SK-N-SH (cell line): ENCODE data around the gene MRPS22. TPM values are rescaled to one million over a fixed set of nuclear protein-coding genes. Genes with fewer than 3 reads are reported as not detected.
"Not testable (repeated sequence)": the region's sequence is repeated elsewhere in the genome, so short reads cannot be mapped to it uniquely, and the experiment has no call there.

ENCODE experiments used
- CTCF ChIA-PET: fragments of 300-600, 350-600 bp; formaldehyde crosslinking; extraction: SDS; loops from one replicate; lab custom pipeline; 2021; lab: Yijun Ruan, JAX
- POLR2A ChIA-PET: fragments of 350-600 bp; sonication (Branson Sonifier 250); formaldehyde crosslinking; extraction: SDS; loops from one replicate; lab custom pipeline; 2020; ENCODE audit warnings: antibody characterized with exemption, inconsistent platforms; lab: Yijun Ruan, JAX
- DNase-seq: peaks from one replicate; pipeline ENCODE4 v3.0.0; 2012
- H2AFZ ChIP-seq: fragments of 200-600 bp; sonication (generic); 2 replicates; pipeline ENCODE4 v1.8.1; 2016; ENCODE audit warnings: antibody characterized with exemption, mild to moderate bottlenecking, low read depth
- H3F3A ChIP-seq: fragments of 200-600 bp; sonication (generic); replicated peaks from 2 replicates; pipeline ENCODE3; 2016; ENCODE audit warnings: antibody characterized with exemption, mild to moderate bottlenecking; ENCODE audit not compliant: insufficient read depth
- H3K27ac ChIP-seq, 2 experiments: fragments of 200-500 bp in 1 of 2; fragments of 200-600 bp in 1 of 2; sonication (Bioruptor generic) in 1 of 2; sonication (generic), shearing (Covaris generic) in 1 of 2; 2 replicates each; pipeline versions ENCODE4 v1.5.1 to v1.6.1; 2014 to 2016; ENCODE audit warnings: low read depth in 2 of 2, inconsistent platforms in 1 of 2, low read length in 1 of 2, mild to moderate bottlenecking in 1 of 2, mixed read lengths in 1 of 2
- H3K27me3 ChIP-seq: fragments of 200-600 bp; sonication (generic), shearing (Covaris generic); 2 replicates; pipeline ENCODE4 v1.6.1; 2016; ENCODE audit warnings: mixed run types; ENCODE audit not compliant: insufficient read depth
- H3K36me3 ChIP-seq, 2 experiments: fragments of 200-500 bp in 1 of 2; fragments of 200-600 bp in 1 of 2; sonication (Bioruptor generic) in 1 of 2; sonication (generic) in 1 of 2; replicated peaks in 1 of 2; 2 replicates each; pipeline versions ENCODE3 to v1.5.1; 2014 to 2016; ENCODE audit warnings: low read length in 1 of 2, mild to moderate bottlenecking in 1 of 2; ENCODE audit not compliant: insufficient read depth in 2 of 2, control insufficient read depth in 1 of 2
- H3K4me1 ChIP-seq, 2 experiments: fragments of 200-500 bp in 1 of 2; fragments of 200-600 bp in 1 of 2; sonication (Bioruptor generic) in 1 of 2; sonication (generic), shearing (Covaris generic) in 1 of 2; 2 replicates each; pipeline versions ENCODE4 v1.5.1 to v1.6.1; 2014 to 2016; ENCODE audit warnings: low read depth in 1 of 2, low read length in 1 of 2, mixed run types in 1 of 2; ENCODE audit not compliant: insufficient read depth in 2 of 2, control insufficient read depth in 1 of 2
- H3K4me2 ChIP-seq: fragments of 200-600 bp; sonication (generic), shearing (Covaris generic); 2 replicates; pipeline ENCODE4 v1.6.1; 2017; ENCODE audit warnings: mixed run types
- H3K4me3 ChIP-seq, 2 experiments: fragments of 200-500 bp in 1 of 2; fragments of 200-600 bp in 1 of 2; sonication (Bioruptor generic) in 1 of 2; sonication (generic), shearing (Covaris generic) in 1 of 2; 2 replicates each; pipeline versions ENCODE4 v1.5.1 to v1.8.1; 2014 to 2016; ENCODE audit warnings: low read depth in 2 of 2, inconsistent platforms in 1 of 2, low read length in 1 of 2, mild to moderate bottlenecking in 1 of 2, mixed read lengths in 1 of 2, moderate library complexity in 1 of 2
- H3K79me2 ChIP-seq: fragments of 200-600 bp; sonication (generic); 2 replicates; pipeline ENCODE4 v1.8.1; 2017; ENCODE audit warnings: mild to moderate bottlenecking; ENCODE audit not compliant: insufficient read depth
- H3K9ac ChIP-seq: fragments of 200-600 bp; sonication (generic); 2 replicates; pipeline ENCODE4 v1.6.1; 2017; ENCODE audit warnings: mixed run types
- H3K9me2 ChIP-seq: fragments of 200-600 bp; sonication (generic); 2 replicates; pipeline ENCODE4 v1.6.1; 2017; ENCODE audit warnings: mixed run types
- H3K9me3 ChIP-seq: fragments of 200-600 bp; sonication (generic); 2 replicates; pipeline ENCODE4 v1.6.1; 2017; ENCODE audit warnings: mixed run types, mild to moderate bottlenecking, moderate library complexity
- H4K20me1 ChIP-seq: fragments of 200-600 bp; sonication (generic); 2 replicates; pipeline ENCODE4 v1.6.1; 2017; ENCODE audit warnings: mild to moderate bottlenecking, mixed run types; ENCODE audit not compliant: insufficient read depth
- FOSL2 ChIP-seq: IDR thresholded peaks from 2 replicates; pipeline ENCODE4 v1.4.0; 2012; ENCODE audit warnings: low read depth, mild to moderate bottlenecking, moderate library complexity, borderline replicate concordance
- MAX ChIP-seq: IDR thresholded peaks from 2 replicates; pipeline ENCODE4 v1.4.0; 2012; ENCODE audit warnings: low read depth
- PBX3 ChIP-seq: IDR thresholded peaks from 2 replicates; pipeline ENCODE4; 2012
- REST ChIP-seq: IDR thresholded peaks from 2 replicates; pipeline ENCODE4 v1.6.1; 2012; ENCODE audit warnings: mild to moderate bottlenecking, low read depth, low read length, moderate library complexity
- RXRA ChIP-seq: IDR thresholded peaks from 2 replicates; pipeline ENCODE4 v1.4.0; 2012; ENCODE audit warnings: low read depth, mild to moderate bottlenecking, borderline replicate concordance
- TEAD4 ChIP-seq: IDR thresholded peaks from 2 replicates; pipeline ENCODE4 v1.4.0; 2012; ENCODE audit warnings: mild to moderate bottlenecking, borderline replicate concordance; ENCODE audit not compliant: insufficient read depth
- USF1 ChIP-seq: IDR thresholded peaks from 2 replicates; pipeline ENCODE4 v1.4.0; 2012; ENCODE audit warnings: low read depth, borderline replicate concordance
- USF2 ChIP-seq: fragments of 150-350 bp; IDR thresholded peaks from 2 replicates; pipeline ENCODE4 v1.6.1; 2017; ENCODE audit warnings: antibody characterized with exemption, low read length, low read depth, borderline replicate concordance
- ZBTB33 ChIP-seq: IDR thresholded peaks from 2 replicates; pipeline ENCODE4 v1.4.0; 2012; ENCODE audit warnings: low read depth, borderline replicate concordance
- WGBS: methylation state at CpG from one replicate; pipeline ENCODE4 v1.1.6; 2017; ENCODE audit warnings: low lambda C conversion rate; 5-methylcytosine and 5-hydroxymethylcytosine counted together
- polyA plus RNA-seq, 3 experiments: library from polyadenylated mRNA; depleted of rRNA; stranded (reverse); fragments of >200 nt; gene quantifications; 2 replicates each; pipeline ENCODE4 v1.2.3, GENCODE V29; 2012

The MRPS22 gene
- polyA plus RNA-seq, 1 of the 3 experiments (the other 2 are of a cell fraction), result 50.6 TPM

- no peaks in the 10 kb centered on the region for H3F3A ChIP-seq
- no peaks in the 10 kb centered on the region for H3K36me3 ChIP-seq
- H3K9me2 ChIP-seq, result no peaks in the 10 kb centered on the region
- peaks cover 0 to 5% of the 10 kb centered on the region in 2 experiments; a peak in 1 of 4 replicates for H3K4me1 ChIP-seq
- H3K27me3 ChIP-seq, result peaks cover 11% of the 10 kb centered on the region; the same call in 1 of the 2 replicates
- H3K4me2 ChIP-seq, result no peak overlapping the region
- POLR2A ChIA-PET, result no interaction called here
- H3K4me3 ChIP-seq, result no peak overlapping the region
- no peak overlapping the region for H3K27ac ChIP-seq
- CTCF ChIA-PET, result interaction anchor here (0.8 to 6.0 kb wide), 4 partner anchors 13 to 1289 kb away, joined by 3 to 166 read pairs (median 4); no protein-coding TSS in a partner anchor
- H3K9me3 ChIP-seq, result no peaks in the 10 kb centered on the region
- H3K79me2 ChIP-seq, result no peaks in the 10 kb centered on the region
- H3K9ac ChIP-seq, result no peak overlapping the region
- H4K20me1 ChIP-seq, result no peaks in the 10 kb centered on the region
- TF ChIP-seq MAX (no peak), FOSL2 (no peak), TEAD4 (no peak)
- WGBS, result 25% methylated on average over 2 of the region's 2 CpGs
- H2AFZ ChIP-seq, result no peak overlapping the region
- DNase-seq, result no peak
These were observed 11.7 kb upstream of the MRPS22 start for GRCh38 chr3:139332092-139332491.

- H3K27me3 ChIP-seq, H3K4me3 ChIP-seq, H3K9me3 ChIP-seq, H3F3A ChIP-seq, H2AFZ ChIP-seq, H3K4me1 ChIP-seq, DNase-seq, H3K9me2 ChIP-seq, H3K4me2 ChIP-seq, H3K79me2 ChIP-seq, H3K27ac ChIP-seq, POLR2A ChIA-PET, H4K20me1 ChIP-seq, CTCF ChIA-PET, H3K9ac ChIP-seq, H3K36me3 ChIP-seq: not testable (repeated sequence)
- 5% methylated on average over 1 of the region's 1 CpG for WGBS
These were observed 9.1 kb upstream of the MRPS22 start for GRCh38 chr3:139334675-139335074.

GRCh38 chr3:139338405-139338804 lies 5.4 kb upstream of the MRPS22 start:
- H2AFZ ChIP-seq, result no peak overlapping the region
- no peaks in the 10 kb centered on the region for H3K36me3 ChIP-seq
- no peak overlapping the region for H3K4me3 ChIP-seq
- H3K9ac ChIP-seq, result no peak overlapping the region
- H4K20me1 ChIP-seq, result no peaks in the 10 kb centered on the region
- no peaks in the 10 kb centered on the region for H3K27me3 ChIP-seq
- CTCF ChIA-PET, result interaction anchor here (1.2 to 1.5 kb wide), 2 partner anchors 226 to 415 kb away, joined by 3 to 6 read pairs; no protein-coding TSS in a partner anchor
- H3F3A ChIP-seq, result no peaks in the 10 kb centered on the region
- no peaks in the 10 kb centered on the region for H3K79me2 ChIP-seq
- POLR2A ChIA-PET, result no interaction called here
- DNase-seq, result no peak
- 93% methylated on average over 4 of the region's 4 CpGs for WGBS
- peaks cover 0 to 3% of the 10 kb centered on the region in 2 experiments; a peak in 1 of 4 replicates for H3K4me1 ChIP-seq
- no peaks in the 10 kb centered on the region for H3K9me3 ChIP-seq
- H3K27ac ChIP-seq, result no peak overlapping the region
- no peaks in the 10 kb centered on the region for H3K9me2 ChIP-seq
- no peak overlapping the region; the same call in 1 of the 2 replicates for H3K4me2 ChIP-seq
- TF ChIP-seq REST, result no peak
- TF ChIP-seq USF1, result no peak
- TF ChIP-seq USF2, result no peak
- no peak for TF ChIP-seq ZBTB33
- TF ChIP-seq RXRA, result no peak
- no peak for TF ChIP-seq PBX3
